Caco-2 (cell line): ENCODE results near the gene PNP. TPM values are rescaled to one million over a fixed set of nuclear protein-coding genes. Genes with fewer than 3 reads are reported as not detected.
A peak's percentile ranks its signal among the peaks of the same experiment; 100 is the strongest.

Experiments used
- BruUV-seq: library from RNA; stranded (reverse); fragments of 400-500 nt; replicated peaks from 2 replicates; lab custom pipeline; 2021; lab: Mats Ljungman, UMichigan
- CTCF ChIA-PET: fragments of 300-600 bp; sonication (Branson Sonifier 250); formaldehyde crosslinking; loops from one replicate; lab custom pipeline; 2022; ENCODE audit warnings: antibody characterized with exemption; lab: Charles Lee
- POLR2A ChIA-PET: fragments of 300-600 bp; sonication (Branson Sonifier 250); formaldehyde crosslinking; loops from one replicate; lab custom pipeline; 2022; ENCODE audit warnings: antibody characterized with exemption; lab: Charles Lee
- DNase-seq, 2 experiments: peaks; one replicate each; pipeline versions ENCODE4 v3.0.0 to v3.0.0-alpha.2; 2020 to 2022
- H3K27me3 ChIP-seq: replicated peaks from 2 replicates; pipeline ENCODE4 v1.6.0; 2011; ENCODE audit warnings: low read length; ENCODE audit not compliant: control insufficient read depth, insufficient read depth
- H3K36me3 ChIP-seq: 2 replicates; pipeline ENCODE4 v1.5.1; 2011; ENCODE audit warnings: low read length; ENCODE audit not compliant: control insufficient read depth, insufficient read depth
- H3K4me1 ChIP-seq: fragments of 250-450 bp; sonication (Bioruptor Pico); 2 replicates; pipeline ENCODE4 v1.5.1; 2020; ENCODE audit warnings: mild to moderate bottlenecking
- H3K4me3 ChIP-seq: 2 replicates; pipeline ENCODE4 v1.5.1; 2011; ENCODE audit warnings: low read depth, mild to moderate bottlenecking, control low read depth, low read length
- H3K9me3 ChIP-seq: fragments of 250-450 bp; sonication (Bioruptor Pico); 2 replicates; pipeline ENCODE4 v1.5.1; 2020; ENCODE audit warnings: mild to moderate bottlenecking, moderate library complexity
- H3K27ac Mint-ChIP-seq: one replicate; pipeline ENCODE4 v1.8.0; 2022; ENCODE audit warnings: mixed read lengths; ENCODE audit not compliant: unreplicated experiment
- H3K27me3 Mint-ChIP-seq: one replicate; pipeline ENCODE4 v1.8.0; 2022; ENCODE audit warnings: mixed read lengths; ENCODE audit not compliant: insufficient read depth, unreplicated experiment
- H3K36me3 Mint-ChIP-seq: one replicate; pipeline ENCODE4 v1.8.0; 2022; ENCODE audit warnings: mild to moderate bottlenecking, mixed read lengths; ENCODE audit not compliant: insufficient read depth, unreplicated experiment
- H3K4me1 Mint-ChIP-seq: one replicate; pipeline ENCODE4 v1.8.0; 2022; ENCODE audit warnings: low read depth, mixed read lengths; ENCODE audit not compliant: unreplicated experiment
- H3K4me3 Mint-ChIP-seq: one replicate; pipeline ENCODE4 v1.8.0; 2022; ENCODE audit warnings: mild to moderate bottlenecking, moderate library complexity, mixed read lengths; ENCODE audit not compliant: unreplicated experiment
- H3K9me3 Mint-ChIP-seq: one replicate; pipeline ENCODE4 v1.8.0; 2022; ENCODE audit warnings: mixed read lengths; ENCODE audit not compliant: unreplicated experiment
- CTCF ChIP-seq, 2 experiments: fragments of 200-600 bp in 1 of 2; IDR thresholded peaks; 1 replicate in 1 of 2; 2 replicates in 1 of 2; pipeline versions ENCODE4 v1.5.1 to v1.8.0; 2011 to 2022; ENCODE audit warnings: antibody characterized with exemption in 1 of 2, control low read depth in 1 of 2, inconsistent platforms in 1 of 2, low read depth in 1 of 2, low read length in 1 of 2, mild to moderate bottlenecking in 1 of 2, moderate library complexity in 1 of 2; ENCODE audit not compliant: insufficient read depth in 1 of 2, severe bottlenecking in 1 of 2, unreplicated experiment in 1 of 2
- intact Hi-C: fragments of 100-400 bp; cut with micrococcal nuclease; formaldehyde crosslinking; loops from one replicate; pipeline ENCODE4 v1.10.0; 2022; ENCODE audit not compliant: unreplicated experiment
- total RNA-seq: library from RNA; stranded (reverse); gene quantifications from 2 replicates; pipeline ENCODE4 v1.2.3, GENCODE V29; 2022

PNP gene
- total RNA-seq, 1 experiment from 2014 or later, result 59.1 TPM

- Mint-ChIP-seq H3K4me1 (peaks cover 23% of the 10 kb centered on the region), H3K4me3 (no peak overlapping the region), H3K27ac (peak overlapping the region; percentile 4), H3K9me3 (peaks cover under 1% of the 10 kb centered on the region), H3K36me3 (no peaks in the 10 kb centered on the region), H3K27me3 (no peaks in the 10 kb centered on the region)
- no peaks in the 10 kb centered on the region for H3K36me3 ChIP-seq
- no peak overlapping the region for H3K4me3 ChIP-seq
- intact Hi-C loops, result no loop called here
- no peak for DNase-seq
- no peaks in the 10 kb centered on the region for H3K9me3 ChIP-seq
- ChIA-PET CTCF (no interaction called here), POLR2A (no interaction called here)
- H3K4me1 ChIP-seq, result peaks cover 31% of the 10 kb centered on the region
- no TSS peak for BruUV-seq
- no peaks in the 10 kb centered on the region for H3K27me3 ChIP-seq
- TF ChIP-seq CTCF (IDR thresholded peaks at IDR 0.05; ENCODE audit: insufficient read depth in 1 of 2, low read depth in 1 of 2, low read length in 1 of 2, severe bottlenecking in 1 of 2, unreplicated experiment in 1 of 2), result no peak
Observed at GRCh38 chr14:20490563-20490962, 21.4 kb downstream of the PNP start.

GRCh38 chr14:20492486-20492885 lies 23.3 kb downstream of the PNP start:
- peaks cover 26% of the 10 kb centered on the region for H3K4me1 ChIP-seq
- Mint-ChIP-seq H3K36me3 (no peaks in the 10 kb centered on the region), H3K27ac (no peak overlapping the region), H3K27me3 (no peaks in the 10 kb centered on the region), H3K9me3 (peaks cover 6% of the 10 kb centered on the region), H3K4me3 (no peak overlapping the region), H3K4me1 (peaks cover 15% of the 10 kb centered on the region)
- no TSS peak for BruUV-seq
- ChIA-PET POLR2A (no interaction called here), CTCF (no interaction called here)
- no peak for TF ChIP-seq CTCF (IDR thresholded peaks at IDR 0.05; ENCODE audit: insufficient read depth in 1 of 2, low read depth in 1 of 2, low read length in 1 of 2, severe bottlenecking in 1 of 2, unreplicated experiment in 1 of 2)
- H3K4me3 ChIP-seq, result no peak overlapping the region
- no peaks in the 10 kb centered on the region for H3K9me3 ChIP-seq
- intact Hi-C loops, result no loop called here
- no peak for DNase-seq
- H3K36me3 ChIP-seq, result no peaks in the 10 kb centered on the region
- no peaks in the 10 kb centered on the region for H3K27me3 ChIP-seq

GRCh38 chr14:20493634-20494033 lies 24.4 kb downstream of the PNP start:
- H3K36me3 Mint-ChIP-seq, result no peaks in the 10 kb centered on the region

More at GRCh38 chr14:20493634-20494033, 24.4 kb downstream of the PNP start:
- Histone ChIP-seq H3K4me3 (no peak overlapping the region), H3K4me1 (peaks cover 22% of the 10 kb centered on the region), H3K9me3 (no peaks in the 10 kb centered on the region), H3K27me3 (no peaks in the 10 kb centered on the region), H3K36me3 (no peaks in the 10 kb centered on the region)
- Mint-ChIP-seq H3K27ac (no peak overlapping the region), H3K9me3 (peaks cover 6% of the 10 kb centered on the region), H3K4me3 (no peak overlapping the region), H3K27me3 (no peaks in the 10 kb centered on the region), H3K4me1 (peaks cover 17% of the 10 kb centered on the region)
- no peak for DNase-seq
- no peak for TF ChIP-seq CTCF (IDR thresholded peaks at IDR 0.05; ENCODE audit: insufficient read depth in 1 of 2, low read depth in 1 of 2, low read length in 1 of 2, severe bottlenecking in 1 of 2, unreplicated experiment in 1 of 2)
- CTCF ChIA-PET, result no interaction called here
- BruUV-seq, result no TSS peak
- POLR2A ChIA-PET, result no interaction called here
- intact Hi-C loops, result no loop called here
